NB4 (cell line): ENCODE data around the gene CFAP74.

Source experiments
- CTCF ChIP-seq: IDR thresholded peaks from one replicate; pipeline ENCODE4 v1.5.1; 2012; ENCODE audit warnings: low read depth, low read length
- POLR2A ChIP-seq: IDR thresholded peaks from 2 replicates; pipeline ENCODE4 v1.6.1; 2011; ENCODE audit warnings: mild to moderate bottlenecking; ENCODE audit not compliant: insufficient read length; ENCODE audit errors: extremely low read depth
- TF ChIP-seq, protein P1 (sequence below): IDR thresholded peaks from 2 replicates; pipeline ENCODE4 v1.6.1; 2011; ENCODE audit warnings: low read depth, low read length

DNA sequence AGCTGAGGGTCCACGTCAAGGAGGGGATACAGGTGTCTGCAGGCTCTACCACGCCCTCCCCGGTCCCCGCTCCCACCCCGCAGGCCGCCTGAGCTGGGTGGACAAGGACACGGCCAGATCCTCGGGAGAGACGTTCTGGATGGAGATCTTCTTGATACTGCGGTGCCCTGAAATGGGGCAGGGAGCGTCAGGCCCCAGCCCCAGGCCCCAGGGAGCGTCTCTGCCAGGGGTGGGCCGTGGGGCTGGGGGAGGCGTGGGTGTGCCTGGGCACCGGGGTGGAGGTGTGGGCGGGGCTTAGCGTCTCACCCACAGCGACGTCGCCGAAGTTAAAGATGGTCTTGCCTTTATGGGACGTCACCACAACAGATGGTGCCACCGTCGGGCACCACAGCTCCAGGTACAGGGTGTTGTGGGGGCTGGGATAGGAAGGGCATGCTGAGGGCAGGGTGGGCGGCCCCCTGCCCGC is 77.2 kb downstream of the CFAP74 start:
- TF ChIP-seq CTCF: no peak
- TF ChIP-seq, protein P1, sequence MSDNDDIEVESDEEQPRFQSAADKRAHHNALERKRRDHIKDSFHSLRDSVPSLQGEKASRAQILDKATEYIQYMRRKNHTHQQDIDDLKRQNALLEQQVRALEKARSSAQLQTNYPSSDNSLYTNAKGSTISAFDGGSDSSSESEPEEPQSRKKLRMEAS: no peak
- no peak for TF ChIP-seq POLR2A
